ENCODE results near the gene TBCD. TPM values are rescaled to one million over a fixed set of nuclear protein-coding genes. Genes with fewer than 3 reads are reported as not detected.

The TBCD gene
- total RNA-seq, 1 donor = 39.5 TPM

- no peak overlapping the region for H3K4me3 ChIP-seq (ENCODE audit: low read depth, low read length)
- DNase-seq (ENCODE audit: low read depth) = no peak
- TF ChIP-seq CTCF (IDR thresholded peaks at IDR 0.05; ENCODE audit: insufficient read depth, low read length) = no peak
Measured at GRCh38 chr17:82788206-82789001, 36.5 kb downstream of the TBCD start.

GRCh38 chr17:82789051-82789592 lies 37.3 kb downstream of the TBCD start:
- DNase-seq (ENCODE audit: low read depth) = no peak
- no peak for TF ChIP-seq CTCF (IDR thresholded peaks at IDR 0.05; ENCODE audit: insufficient read depth, low read length)
- no peak overlapping the region for H3K4me3 ChIP-seq (ENCODE audit: low read depth, low read length)

GRCh38 chr17:82789806-82790205 lies 37.9 kb downstream of the TBCD start:
- H3K4me3 ChIP-seq (ENCODE audit: low read depth, low read length) = no peak overlapping the region
- TF ChIP-seq CTCF (IDR thresholded peaks at IDR 0.05; ENCODE audit: insufficient read depth, low read length) = no peak
- DNase-seq (ENCODE audit: low read depth) = no peak

GRCh38 chr17:82790391-82790790 lies 38.5 kb downstream of the TBCD start:
- H3K4me3 ChIP-seq (ENCODE audit: low read depth, low read length) = no peak overlapping the region
- no peak for TF ChIP-seq CTCF (IDR thresholded peaks at IDR 0.05; ENCODE audit: insufficient read depth, low read length)
- DNase-seq (ENCODE audit: low read depth) = no peak

- no peak for TF ChIP-seq CTCF (IDR thresholded peaks at IDR 0.05; ENCODE audit: insufficient read depth, low read length)
- H3K4me3 ChIP-seq (ENCODE audit: low read depth, low read length) = no peak overlapping the region
- DNase-seq (ENCODE audit: low read depth) = peak; percentile 85
Measured at GRCh38 chr17:82791532-82791931, 39.7 kb downstream of the TBCD start.

GRCh38 chr17:82793974-82794630 lies 42.2 kb downstream of the TBCD start:
- no peak overlapping the region for H3K4me3 ChIP-seq (ENCODE audit: low read depth, low read length)
- TF ChIP-seq CTCF (IDR thresholded peaks at IDR 0.05; ENCODE audit: insufficient read depth, low read length) = no peak
- peak; percentile 86 for DNase-seq (ENCODE audit: low read depth)
